Activated T-cell treated with anti-CD3 and anti-CD28 coated beads, Interleukin-2, amount 50 U/mL, for 4 hours (primary cell): ENCODE results near the gene EDARADD. TPM values are rescaled to one million over a fixed set of nuclear protein-coding genes. Genes with fewer than 3 reads are reported as not detected.

Source experiments
- ATAC-seq, 2 donors: fragments of 200-7000 bp; cut with Tn5 transposase; one replicate each; pipeline ENCODE4 v1.10.0; 2021
- DNase-seq: peaks from one replicate; pipeline ENCODE4 v3.0.0-alpha.2; 2020
- H3K27me3 Mint-ChIP-seq: one replicate; pipeline ENCODE4 v1.8.0; 2021; ENCODE audit warnings: low read depth, mixed read lengths
- H3K36me3 Mint-ChIP-seq: one replicate; pipeline ENCODE4 v1.8.0; 2022; ENCODE audit warnings: mixed read lengths; ENCODE audit not compliant: insufficient read depth
- H3K4me1 Mint-ChIP-seq: one replicate; pipeline ENCODE4 v1.8.0; 2021; ENCODE audit warnings: low read depth, mixed read lengths
- H3K4me3 Mint-ChIP-seq: one replicate; pipeline ENCODE4 v1.8.0; 2021; ENCODE audit warnings: mild to moderate bottlenecking, moderate library complexity, mixed read lengths
- H3K9me3 Mint-ChIP-seq: one replicate; pipeline ENCODE4 v1.8.0; 2021; ENCODE audit warnings: mixed read lengths
- total RNA-seq, 3 donors: library from RNA; stranded (reverse); gene quantifications; one replicate each; pipeline ENCODE4 v1.2.1, GENCODE V29; 2021

Gene EDARADD
- total RNA-seq, 3 donors from 2014 or later, result 8.2 to 12.4 (median 10.8) TPM

GRCh38 chr1:236400061-236400603, 6.0 kb downstream of the EDARADD start:
- DNase-seq (no peak), ATAC-seq (no peak)
- Mint-ChIP-seq H3K4me1 (peaks cover 18% of the 10 kb centered on the region), H3K4me3 (no peak overlapping the region), H3K9me3 (no peaks in the 10 kb centered on the region), H3K27me3 (peaks cover 20% of the 10 kb centered on the region), H3K36me3 (no peaks in the 10 kb centered on the region)

DNA sequence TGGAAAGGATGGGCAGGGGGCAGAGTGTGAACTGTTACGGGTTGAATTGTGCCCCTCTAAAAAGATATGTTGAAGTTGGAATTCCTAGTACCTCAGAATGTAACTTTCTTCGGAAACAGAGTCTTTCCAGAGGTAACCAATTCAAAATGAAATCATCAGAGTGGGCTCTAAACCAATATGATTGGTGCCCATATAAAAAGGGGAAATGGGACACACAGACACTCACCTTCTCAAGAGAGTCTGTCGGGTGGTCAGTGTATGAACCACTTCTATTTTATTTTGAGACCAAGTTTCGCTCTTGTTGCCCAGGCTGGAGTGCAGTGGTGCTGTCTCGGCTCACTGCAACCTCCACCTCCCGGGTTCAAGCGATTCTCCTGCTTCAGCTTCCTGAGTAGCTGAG, 7.6 kb downstream of the EDARADD start:
- DNase-seq (no peak), ATAC-seq (no peak)
- H3K27me3 Mint-ChIP-seq, result peaks cover 12% of the 10 kb centered on the region
- no peaks in the 10 kb centered on the region for H3K36me3 Mint-ChIP-seq
- no peaks in the 10 kb centered on the region for H3K9me3 Mint-ChIP-seq
- peaks cover 11% of the 10 kb centered on the region for H3K4me1 Mint-ChIP-seq
- no peak overlapping the region for H3K4me3 Mint-ChIP-seq

GRCh38 chr1:236403905-236404696, 10.0 kb downstream of the EDARADD start:
- no peak for ATAC-seq
- Mint-ChIP-seq H3K4me3 (no peak overlapping the region), H3K36me3 (no peaks in the 10 kb centered on the region), H3K4me1 (peaks cover 7% of the 10 kb centered on the region), H3K9me3 (no peaks in the 10 kb centered on the region), H3K27me3 (peaks cover 6% of the 10 kb centered on the region)
- DNase-seq, result no peak

DNA sequence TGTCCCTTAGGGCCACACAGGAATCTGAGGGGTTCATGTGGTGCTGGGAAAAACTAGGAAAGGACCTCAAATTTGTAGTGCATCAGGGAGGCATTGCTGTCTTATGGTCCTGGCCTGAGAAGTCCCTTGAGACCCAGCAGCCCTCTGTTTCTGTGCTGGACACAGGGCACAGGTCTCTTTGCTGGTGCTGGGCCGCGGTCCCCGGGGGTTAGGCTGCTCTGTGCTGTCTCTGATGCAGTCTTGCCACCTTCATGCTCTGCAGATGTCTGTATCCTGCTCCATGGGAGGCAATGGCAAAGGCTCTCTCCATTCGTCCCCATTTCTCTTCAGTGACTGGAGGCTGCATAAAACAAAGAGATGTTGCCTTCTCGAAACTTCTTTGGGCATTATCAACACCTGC, 13.0 kb downstream of the EDARADD start:
- no peak for ATAC-seq
- no peaks in the 10 kb centered on the region for H3K9me3 Mint-ChIP-seq
- H3K4me3 Mint-ChIP-seq, result no peak overlapping the region
- H3K27me3 Mint-ChIP-seq, result no peaks in the 10 kb centered on the region
- DNase-seq, result no peak
- no peaks in the 10 kb centered on the region for H3K36me3 Mint-ChIP-seq
- H3K4me1 Mint-ChIP-seq, result peaks cover 2% of the 10 kb centered on the region

DNA sequence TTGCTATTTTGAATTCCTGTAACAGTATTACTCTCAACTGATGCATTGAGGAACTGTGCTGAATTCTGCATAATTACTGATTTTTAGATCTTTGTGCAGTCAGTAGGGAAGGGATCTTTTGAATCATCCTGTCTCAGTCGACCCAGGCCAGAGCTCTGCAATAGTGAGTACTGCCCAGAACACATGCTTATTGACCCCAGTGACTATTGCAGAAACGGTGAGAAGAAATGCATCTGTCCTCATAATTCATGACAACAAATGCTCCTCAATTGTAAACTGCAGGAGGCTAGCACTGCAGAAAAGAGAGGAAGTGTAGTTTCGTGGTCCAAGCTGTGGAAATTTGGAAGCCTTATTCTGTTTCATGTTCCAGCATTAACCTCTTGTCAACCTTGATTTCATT, 19.6 kb downstream of the EDARADD start:
- Mint-ChIP-seq H3K4me3 (no peak overlapping the region), H3K4me1 (peaks cover 19% of the 10 kb centered on the region), H3K27me3 (no peaks in the 10 kb centered on the region), H3K9me3 (no peaks in the 10 kb centered on the region), H3K36me3 (peaks cover 3% of the 10 kb centered on the region)
- DNase-seq (no peak), ATAC-seq (no peak)

GRCh38 chr1:236416165-236416564, 22.1 kb downstream of the EDARADD start:
- Mint-ChIP-seq H3K9me3 (no peaks in the 10 kb centered on the region), H3K27me3 (no peaks in the 10 kb centered on the region), H3K36me3 (peaks cover 3% of the 10 kb centered on the region), H3K4me1 (peaks cover 21% of the 10 kb centered on the region), H3K4me3 (peak overlapping the region; percentile 59)
- peak; percentile 71 to 80 for ATAC-seq
- DNase-seq, result no peak

- H3K9me3 Mint-ChIP-seq, result no peaks in the 10 kb centered on the region
- H3K36me3 Mint-ChIP-seq, result peaks cover 3% of the 10 kb centered on the region
- no peaks in the 10 kb centered on the region for H3K27me3 Mint-ChIP-seq
- peaks cover 21% of the 10 kb centered on the region for H3K4me1 Mint-ChIP-seq
- no peak for DNase-seq
- no peak for ATAC-seq
- H3K4me3 Mint-ChIP-seq, result no peak overlapping the region
These were observed 23.2 kb downstream of the EDARADD start for GRCh38 chr1:236417336-236417735.

- H3K36me3 Mint-ChIP-seq, result peaks cover 3% of the 10 kb centered on the region
- no peak for ATAC-seq
- DNase-seq, result no peak
- H3K27me3 Mint-ChIP-seq, result no peaks in the 10 kb centered on the region
- H3K9me3 Mint-ChIP-seq, result no peaks in the 10 kb centered on the region
- peaks cover 23% of the 10 kb centered on the region for H3K4me1 Mint-ChIP-seq
- H3K4me3 Mint-ChIP-seq, result no peak overlapping the region
These were observed 25.4 kb downstream of the EDARADD start for GRCh38 chr1:236419502-236419901.

DNA sequence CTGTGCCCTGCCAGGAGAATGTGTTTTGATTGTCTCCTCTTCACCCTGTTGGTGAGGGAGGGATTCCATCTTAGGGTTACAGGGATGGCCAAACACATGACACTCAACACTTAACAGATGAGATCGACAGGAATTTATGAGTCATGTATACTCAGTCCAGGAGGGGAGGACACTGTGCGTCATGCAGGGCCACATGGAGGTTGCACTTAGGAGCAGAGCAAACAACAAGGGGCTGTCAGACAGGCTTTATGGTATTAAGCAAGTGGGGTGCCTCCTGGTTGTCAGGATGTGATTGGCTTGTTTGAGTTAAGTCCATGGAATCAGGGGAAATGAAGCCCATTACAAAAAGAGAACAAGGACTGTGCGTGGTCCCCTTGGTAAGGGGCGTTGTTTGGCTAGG, 26.9 kb downstream of the EDARADD start:
- DNase-seq (no peak), ATAC-seq (no peak)
- Mint-ChIP-seq H3K9me3 (no peaks in the 10 kb centered on the region), H3K36me3 (no peaks in the 10 kb centered on the region), H3K4me1 (peaks cover 22% of the 10 kb centered on the region), H3K27me3 (no peaks in the 10 kb centered on the region), H3K4me3 (no peak overlapping the region)

DNA sequence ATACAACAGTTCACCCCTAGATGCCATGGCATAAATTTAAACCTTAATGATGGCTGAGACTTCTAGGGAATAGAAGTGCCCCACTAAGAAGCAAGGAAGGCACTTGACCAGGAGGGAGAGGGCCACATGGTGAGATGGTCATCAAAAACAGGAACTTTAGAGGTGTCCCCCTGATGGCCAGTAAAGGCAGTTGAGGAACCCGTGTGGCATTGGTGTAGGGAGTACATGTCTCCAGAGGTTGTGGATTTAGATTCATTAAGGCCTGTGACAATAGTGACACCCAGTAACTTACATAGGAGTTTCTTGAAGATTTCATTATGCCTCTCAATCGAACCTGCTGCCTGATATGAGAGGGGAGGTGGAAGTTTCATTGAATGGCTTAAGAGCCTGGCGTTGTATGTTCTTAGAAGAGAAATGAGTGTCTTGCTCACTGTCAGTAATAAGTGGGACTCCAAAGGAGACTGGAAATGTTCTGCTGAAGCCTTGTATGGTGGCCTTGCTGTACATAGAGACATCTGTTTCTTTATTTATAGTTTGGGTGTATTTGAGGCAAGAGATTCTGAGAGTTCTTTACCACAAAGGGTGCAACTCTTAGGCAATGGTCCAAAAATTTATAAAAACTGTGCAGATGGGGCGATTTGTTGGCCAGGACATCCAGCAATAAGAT, 27.9 kb downstream of the EDARADD start:
- Mint-ChIP-seq H3K36me3 (no peaks in the 10 kb centered on the region), H3K27me3 (no peaks in the 10 kb centered on the region), H3K4me1 (peaks cover 15% of the 10 kb centered on the region), H3K4me3 (no peak overlapping the region), H3K9me3 (no peaks in the 10 kb centered on the region)
- no peak for DNase-seq
- no peak for ATAC-seq

GRCh38 chr1:236422517-236422876, 28.4 kb downstream of the EDARADD start:
- no peaks in the 10 kb centered on the region for H3K36me3 Mint-ChIP-seq
- ATAC-seq, result no peak

GRCh38 chr1:236425031-236425663, 31.1 kb downstream of the EDARADD start:
- Mint-ChIP-seq H3K4me3 (no peak overlapping the region), H3K4me1 (peaks cover 9% of the 10 kb centered on the region), H3K36me3 (no peaks in the 10 kb centered on the region), H3K27me3 (no peaks in the 10 kb centered on the region), H3K9me3 (no peaks in the 10 kb centered on the region)
- DNase-seq, result no peak
- ATAC-seq, result peak in 1 of 2 donors; percentile 38

More at GRCh38 chr1:236422517-236422876, 28.4 kb downstream of the EDARADD start:
- no peak for DNase-seq
- Mint-ChIP-seq H3K9me3 (no peaks in the 10 kb centered on the region), H3K4me1 (peaks cover 10% of the 10 kb centered on the region), H3K4me3 (no peak overlapping the region), H3K27me3 (no peaks in the 10 kb centered on the region)

DNA sequence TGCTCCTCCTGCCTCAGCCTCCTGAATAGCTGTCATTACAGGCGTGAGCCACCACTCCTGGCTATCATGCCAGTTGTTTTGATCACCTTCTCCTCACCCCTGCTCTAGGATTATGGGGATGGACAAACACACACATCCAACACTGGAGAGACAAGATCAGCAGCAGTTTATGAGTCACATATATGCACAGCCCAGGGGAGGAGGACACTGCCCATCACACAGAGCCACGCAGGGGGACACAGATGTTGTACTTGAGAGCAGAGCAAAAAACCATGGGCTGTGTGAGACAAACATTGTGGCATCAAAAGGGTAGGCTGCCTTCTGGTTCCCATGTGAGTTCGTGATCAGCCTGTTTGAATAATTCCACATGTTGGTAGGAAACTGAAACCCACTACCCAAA, 32.1 kb downstream of the EDARADD start:
- H3K27me3 Mint-ChIP-seq, result no peaks in the 10 kb centered on the region
- no peaks in the 10 kb centered on the region for H3K36me3 Mint-ChIP-seq
- peaks cover 9% of the 10 kb centered on the region for H3K4me1 Mint-ChIP-seq
- DNase-seq (no peak), ATAC-seq (no peak)
- no peaks in the 10 kb centered on the region for H3K9me3 Mint-ChIP-seq
- no peak overlapping the region for H3K4me3 Mint-ChIP-seq

DNA sequence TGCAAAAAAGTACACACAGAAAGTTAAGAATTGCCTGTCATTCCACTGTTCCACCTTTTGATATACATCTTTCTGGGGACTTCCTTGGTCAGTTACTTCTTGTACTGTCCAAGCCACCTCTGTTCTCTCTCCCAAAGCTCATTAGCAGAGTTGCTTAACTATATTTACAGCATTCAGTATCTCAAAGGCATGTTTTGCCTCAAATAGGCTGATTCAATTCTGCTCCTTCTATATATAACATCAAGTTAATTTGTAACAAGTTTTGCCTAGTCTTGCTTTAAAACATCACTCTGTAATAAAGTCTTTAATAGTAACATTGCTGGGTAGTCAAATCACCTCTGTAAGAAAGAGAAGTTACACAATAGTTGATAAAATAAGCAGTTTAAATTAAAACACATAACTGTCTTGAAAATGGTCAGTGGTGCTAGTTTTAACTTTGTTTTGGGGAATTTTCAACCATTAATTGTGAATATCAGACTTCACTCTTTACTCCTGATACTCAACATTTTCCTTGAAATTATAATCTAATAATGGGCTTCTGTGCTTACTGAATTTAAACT, 35.7 kb downstream of the EDARADD start:
- no peak overlapping the region for H3K4me3 Mint-ChIP-seq
- DNase-seq (no peak), ATAC-seq (no peak)
- no peaks in the 10 kb centered on the region for H3K36me3 Mint-ChIP-seq
- H3K27me3 Mint-ChIP-seq, result no peaks in the 10 kb centered on the region
- H3K4me1 Mint-ChIP-seq, result peaks cover 6% of the 10 kb centered on the region
- no peaks in the 10 kb centered on the region for H3K9me3 Mint-ChIP-seq
